ENCODE results near the gene COPS9.

COPS9 gene

DNA sequence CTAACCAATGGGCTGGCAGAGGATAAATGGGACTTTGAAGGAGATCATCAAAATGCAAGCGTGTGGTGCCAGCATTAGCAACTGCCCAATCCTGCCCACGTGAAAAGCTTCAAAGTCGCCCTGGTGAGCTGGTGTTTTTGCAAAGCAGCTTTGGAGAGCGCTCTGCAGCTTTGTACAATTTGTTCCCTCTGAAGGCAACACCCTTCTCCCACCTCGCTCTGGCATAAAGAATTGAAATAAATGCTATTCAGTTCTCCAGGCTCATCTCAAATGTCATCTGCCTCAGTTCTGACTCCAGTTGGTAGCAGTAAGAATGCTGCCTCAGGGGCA, 3.5 kb downstream of the COPS9 start:
- Histone ChIP-seq H3K36me3 (ENCODE audit: insufficient read depth, insufficient read length, low read length) (peaks cover 74% of the 10 kb centered on the region), H3K9me3 (ENCODE audit: insufficient read depth, low read length) (no peaks in the 10 kb centered on the region)

DNA sequence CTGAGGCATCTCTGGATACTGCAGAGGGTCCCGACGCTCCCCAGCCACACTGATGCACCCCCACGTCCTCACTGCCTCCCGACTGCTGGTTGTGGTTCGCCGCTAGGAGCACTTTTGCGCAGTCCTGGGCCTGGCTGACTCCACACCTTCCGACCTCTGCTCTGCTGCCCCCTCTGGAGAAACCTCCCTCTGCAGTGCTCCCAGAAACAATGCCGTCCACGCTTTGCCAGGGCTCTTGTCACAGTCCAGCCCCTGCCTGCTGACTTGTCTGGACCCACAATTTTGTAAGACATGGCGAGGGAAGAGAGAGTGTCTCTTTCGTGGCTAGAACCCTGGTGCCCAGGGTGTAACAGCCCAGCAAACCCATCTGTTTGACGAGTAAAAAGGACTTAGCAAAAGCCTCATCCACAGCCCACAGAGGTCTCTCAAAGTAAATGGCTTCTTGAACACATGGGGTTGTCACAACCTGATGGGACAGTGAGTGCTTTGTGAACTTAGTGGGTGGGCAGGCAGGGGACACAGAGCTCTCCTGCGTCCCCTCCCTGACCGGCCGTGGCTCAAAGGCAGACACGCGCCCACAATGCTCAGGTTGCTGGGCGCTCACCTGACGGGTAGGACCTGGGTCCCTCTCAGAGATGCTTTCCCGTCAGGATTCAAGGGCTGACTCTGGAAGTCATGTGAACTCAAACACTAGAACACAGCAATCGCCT, 4.0 kb downstream of the COPS9 start:
- H3K9me3 ChIP-seq (ENCODE audit: insufficient read depth, low read length): no peaks in the 10 kb centered on the region
- H3K4me1 ChIP-seq (ENCODE audit: insufficient read depth, insufficient read length): peaks cover 4% of the 10 kb centered on the region
- H3K36me3 ChIP-seq (ENCODE audit: insufficient read depth, insufficient read length, low read length): peaks cover 79% of the 10 kb centered on the region
- no peak overlapping the region for H3K4me3 ChIP-seq (ENCODE audit: insufficient read length, low read depth)
- peaks cover 8% of the 10 kb centered on the region for H3K27me3 ChIP-seq (ENCODE audit: insufficient read depth, insufficient read length)
- no peak for DNase-seq (ENCODE audit: low read depth, low spot score)
- no peak for TF ChIP-seq ZNF274 (IDR thresholded peaks at IDR 0.05; ENCODE audit: low read depth, low read length)
- no peak for TF ChIP-seq YY1 (IDR thresholded peaks at IDR 0.05; ENCODE audit: insufficient read depth, insufficient read length)
- TF ChIP-seq SUZ12 (IDR thresholded peaks at IDR 0.05; ENCODE audit: extremely low read depth, insufficient read depth, insufficient read length): no peak
- H3K9ac ChIP-seq (ENCODE audit: insufficient read length, low read depth): no peak overlapping the region

More for the DNA sequence above, 3.5 kb downstream of the COPS9 start:
- Histone ChIP-seq H3K27me3 (ENCODE audit: insufficient read depth, insufficient read length) (peaks cover 13% of the 10 kb centered on the region), H3K4me3 (ENCODE audit: insufficient read length, low read depth) (no peak overlapping the region), H3K9ac (ENCODE audit: insufficient read length, low read depth) (no peak overlapping the region), H3K4me1 (ENCODE audit: insufficient read depth, insufficient read length) (peaks cover 4% of the 10 kb centered on the region)
- no peak for TF ChIP-seq ZNF274 (IDR thresholded peaks at IDR 0.05; ENCODE audit: low read depth, low read length)
- DNase-seq (ENCODE audit: low read depth, low spot score): no peak

DNA sequence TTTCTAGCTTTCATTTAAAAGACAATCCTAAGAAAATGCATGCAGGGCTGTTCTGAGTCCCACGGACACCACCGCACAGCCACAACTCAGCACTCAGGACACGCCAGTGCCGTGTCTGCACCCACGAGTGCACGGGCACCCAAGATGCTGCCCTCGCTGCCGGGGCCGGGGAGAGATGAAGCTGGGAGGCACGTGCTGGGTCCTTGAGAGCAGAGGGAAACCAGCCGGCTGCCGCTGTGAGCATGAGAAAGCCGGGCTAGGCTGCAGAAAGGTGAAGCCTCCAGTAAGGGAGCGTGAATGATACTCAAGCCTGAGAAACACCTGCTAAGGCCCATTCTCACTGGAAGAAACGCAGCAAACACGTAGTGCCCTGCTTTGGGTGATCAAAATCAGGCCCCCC, 4.8 kb downstream of the COPS9 start:
- peaks cover 87% of the 10 kb centered on the region for H3K36me3 ChIP-seq (ENCODE audit: insufficient read depth, insufficient read length, low read length)
- no peak for DNase-seq (ENCODE audit: low read depth, low spot score)
- TF ChIP-seq YY1 (IDR thresholded peaks at IDR 0.05; ENCODE audit: insufficient read depth, insufficient read length): no peak
- peaks cover 4% of the 10 kb centered on the region for H3K4me1 ChIP-seq (ENCODE audit: insufficient read depth, insufficient read length)
- peaks cover under 1% of the 10 kb centered on the region for H3K27me3 ChIP-seq (ENCODE audit: insufficient read depth, insufficient read length)
- H3K4me3 ChIP-seq (ENCODE audit: insufficient read length, low read depth): no peak overlapping the region
- H3K9ac ChIP-seq (ENCODE audit: insufficient read length, low read depth): no peak overlapping the region
- no peaks in the 10 kb centered on the region for H3K9me3 ChIP-seq (ENCODE audit: insufficient read depth, low read length)

DNA sequence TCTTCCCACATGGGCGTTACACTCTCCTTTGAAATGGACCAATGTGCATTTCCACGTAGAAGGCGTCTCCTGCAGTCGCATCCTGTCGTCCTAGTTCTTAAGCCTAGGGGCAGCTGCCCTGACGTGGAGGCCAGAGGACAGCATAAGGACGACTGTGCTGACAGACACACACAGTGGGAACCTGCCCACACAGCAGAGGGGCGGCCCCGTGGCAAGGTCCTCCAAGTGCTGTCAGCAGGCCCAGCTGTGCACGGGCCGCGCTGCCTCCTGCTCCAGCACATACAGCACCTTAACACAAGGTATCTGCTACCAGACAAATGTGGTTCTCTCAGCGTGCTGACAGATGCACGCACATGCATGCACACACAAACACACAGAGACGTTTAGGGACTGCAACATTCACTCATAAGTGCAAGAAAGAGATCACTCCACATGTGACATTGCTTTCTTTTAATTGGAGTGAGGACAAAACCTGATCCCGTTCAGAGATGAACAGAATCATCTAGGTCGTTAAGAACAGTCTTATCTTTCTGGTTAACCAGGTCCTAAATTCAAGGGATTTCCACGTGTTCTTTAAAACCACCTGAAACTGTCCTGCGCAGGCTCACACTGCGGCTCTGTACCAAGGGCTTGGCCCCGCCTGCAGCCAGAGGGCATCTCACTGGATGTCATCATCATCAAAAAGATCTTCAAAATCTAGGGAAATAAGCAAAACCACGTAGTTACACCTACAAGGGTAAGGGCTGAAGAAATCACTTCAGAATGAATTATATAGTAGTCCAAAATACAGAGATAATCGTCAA, 5.5 kb downstream of the COPS9 start:
- peaks cover 94% of the 10 kb centered on the region for H3K36me3 ChIP-seq (ENCODE audit: insufficient read depth, insufficient read length, low read length)
- H3K4me3 ChIP-seq (ENCODE audit: insufficient read length, low read depth): no peak overlapping the region
- H3K9ac ChIP-seq (ENCODE audit: insufficient read length, low read depth): no peak overlapping the region
- no peaks in the 10 kb centered on the region for H3K9me3 ChIP-seq (ENCODE audit: insufficient read depth, low read length)
- TF ChIP-seq SUZ12 (IDR thresholded peaks at IDR 0.05; ENCODE audit: extremely low read depth, insufficient read depth, insufficient read length): no peak
- no peak for TF ChIP-seq YY1 (IDR thresholded peaks at IDR 0.05; ENCODE audit: insufficient read depth, insufficient read length)
- no peak for TF ChIP-seq ZNF274 (IDR thresholded peaks at IDR 0.05; ENCODE audit: low read depth, low read length)
- DNase-seq (ENCODE audit: low read depth, low spot score): no peak
- H3K4me1 ChIP-seq (ENCODE audit: insufficient read depth, insufficient read length): peaks cover 4% of the 10 kb centered on the region
- H3K27me3 ChIP-seq (ENCODE audit: insufficient read depth, insufficient read length): no peaks in the 10 kb centered on the region

DNA sequence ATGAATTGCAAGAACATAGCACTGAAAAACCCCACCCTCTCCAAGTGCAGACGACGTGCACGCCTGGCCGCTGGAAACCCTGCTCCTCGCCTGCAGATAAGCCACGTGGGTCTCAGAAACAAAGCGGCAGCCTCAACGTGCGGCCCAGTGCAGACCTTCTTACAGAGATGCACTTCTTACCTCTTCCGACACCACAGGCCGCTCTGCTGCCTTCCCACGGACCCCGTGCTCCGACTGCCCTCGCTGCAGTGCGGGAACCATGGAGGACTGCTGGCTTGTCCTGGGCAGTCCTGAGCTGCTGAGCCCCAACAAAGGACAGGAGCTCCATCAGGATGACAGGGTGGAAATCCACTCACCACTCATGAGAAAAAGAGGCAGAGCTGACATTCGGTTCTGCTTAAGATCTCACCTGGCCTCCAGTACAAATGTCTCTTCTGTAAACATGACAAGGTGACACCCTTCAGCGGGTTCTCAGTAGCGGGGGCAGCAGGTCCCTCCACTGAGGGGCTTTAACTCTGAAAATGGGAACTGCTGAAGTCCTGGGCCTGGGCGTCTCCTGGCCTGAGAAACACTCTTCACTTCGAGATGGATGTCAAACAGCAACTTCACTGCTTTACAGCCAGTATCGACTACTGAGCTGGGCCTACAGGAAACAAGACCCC, 6.2 kb downstream of the COPS9 start:
- H3K36me3 ChIP-seq (ENCODE audit: insufficient read depth, insufficient read length, low read length): peaks cover 100% of the 10 kb centered on the region

DNA sequence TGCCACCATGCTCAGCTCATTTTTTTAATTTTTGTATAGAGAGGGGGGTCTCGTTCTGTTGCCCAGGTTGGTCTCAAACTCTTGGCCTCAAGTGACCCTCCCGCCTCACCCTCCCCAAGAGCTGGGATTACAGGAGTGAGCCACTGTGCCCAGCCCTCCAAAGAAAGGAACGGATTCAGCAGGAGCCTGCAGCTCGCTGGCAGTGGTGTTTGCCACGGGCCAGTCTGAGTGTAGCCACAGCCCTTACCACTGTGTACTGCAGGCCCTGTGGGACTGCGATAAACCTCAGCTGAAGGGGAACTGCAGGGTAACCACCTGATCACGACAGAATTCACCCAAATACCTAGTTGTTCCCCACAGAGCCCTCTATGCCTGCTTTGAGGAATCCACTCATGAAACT, 6.8 kb downstream of the COPS9 start:
- Histone ChIP-seq H3K4me3 (ENCODE audit: insufficient read length, low read depth) (no peak overlapping the region), H3K36me3 (ENCODE audit: insufficient read depth, insufficient read length, low read length) (peaks cover 98% of the 10 kb centered on the region), H3K9ac (ENCODE audit: insufficient read length, low read depth) (no peak overlapping the region), H3K9me3 (ENCODE audit: insufficient read depth, low read length) (no peaks in the 10 kb centered on the region), H3K4me1 (ENCODE audit: insufficient read depth, insufficient read length) (peaks cover under 1% of the 10 kb centered on the region), H3K27me3 (ENCODE audit: insufficient read depth, insufficient read length) (no peaks in the 10 kb centered on the region)
- DNase-seq (ENCODE audit: low read depth, low spot score): no peak
- TF ChIP-seq SUZ12 (IDR thresholded peaks at IDR 0.05; ENCODE audit: extremely low read depth, insufficient read depth, insufficient read length): no peak
- TF ChIP-seq ZNF274 (IDR thresholded peaks at IDR 0.05; ENCODE audit: low read depth, low read length): no peak
- TF ChIP-seq YY1 (IDR thresholded peaks at IDR 0.05; ENCODE audit: insufficient read depth, insufficient read length): no peak

More for the DNA sequence above, 6.2 kb downstream of the COPS9 start:
- Histone ChIP-seq H3K27me3 (ENCODE audit: insufficient read depth, insufficient read length) (no peaks in the 10 kb centered on the region), H3K9ac (ENCODE audit: insufficient read length, low read depth) (no peak overlapping the region), H3K9me3 (ENCODE audit: insufficient read depth, low read length) (no peaks in the 10 kb centered on the region), H3K4me3 (ENCODE audit: insufficient read length, low read depth) (no peak overlapping the region), H3K4me1 (ENCODE audit: insufficient read depth, insufficient read length) (peaks cover 4% of the 10 kb centered on the region)
- TF ChIP-seq ZNF274 (IDR thresholded peaks at IDR 0.05; ENCODE audit: low read depth, low read length) (no peak), SUZ12 (IDR thresholded peaks at IDR 0.05; ENCODE audit: extremely low read depth, insufficient read depth, insufficient read length) (no peak), YY1 (IDR thresholded peaks at IDR 0.05; ENCODE audit: insufficient read depth, insufficient read length) (no peak)
- no peak for DNase-seq (ENCODE audit: low read depth, low spot score)

DNA sequence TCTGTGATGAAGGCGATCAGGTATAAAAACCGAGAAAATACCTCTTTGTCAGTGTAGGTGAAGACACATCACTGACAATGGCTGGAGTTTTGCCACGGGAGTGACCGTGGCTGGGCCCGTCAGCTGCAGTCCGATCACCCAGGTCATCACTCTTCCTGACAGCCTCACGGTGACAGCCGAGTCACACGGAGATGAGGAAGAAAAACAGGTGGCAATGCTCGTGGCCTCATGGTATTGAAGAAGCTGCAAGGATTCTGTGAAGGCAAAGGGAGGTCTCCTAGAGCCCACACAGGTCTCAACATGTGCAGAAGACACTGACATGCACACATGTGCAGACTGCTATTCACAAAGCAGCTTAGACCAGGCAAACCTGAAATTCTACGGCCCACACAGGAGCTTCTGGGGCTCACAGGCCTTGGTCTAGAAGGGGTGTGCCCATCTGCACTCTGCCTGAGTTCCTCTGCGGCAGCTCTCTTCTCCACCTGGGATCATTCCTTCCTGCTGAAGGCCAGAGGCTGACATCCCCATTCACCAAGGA, 7.4 kb downstream of the COPS9 start:
- Histone ChIP-seq H3K9ac (ENCODE audit: insufficient read length, low read depth) (no peak overlapping the region), H3K9me3 (ENCODE audit: insufficient read depth, low read length) (no peaks in the 10 kb centered on the region), H3K4me3 (ENCODE audit: insufficient read length, low read depth) (no peak overlapping the region), H3K27me3 (ENCODE audit: insufficient read depth, insufficient read length) (no peaks in the 10 kb centered on the region), H3K36me3 (ENCODE audit: insufficient read depth, insufficient read length, low read length) (peaks cover 92% of the 10 kb centered on the region), H3K4me1 (ENCODE audit: insufficient read depth, insufficient read length) (no peaks in the 10 kb centered on the region)
- no peak for TF ChIP-seq SUZ12 (IDR thresholded peaks at IDR 0.05; ENCODE audit: extremely low read depth, insufficient read depth, insufficient read length)
- no peak for TF ChIP-seq YY1 (IDR thresholded peaks at IDR 0.05; ENCODE audit: insufficient read depth, insufficient read length)
- no peak for TF ChIP-seq ZNF274 (IDR thresholded peaks at IDR 0.05; ENCODE audit: low read depth, low read length)
- no peak for DNase-seq (ENCODE audit: low read depth, low spot score)

Data from NT2/D1 (cell line).